Subcutaneous abdominal adipose tissue (tissue), 5 donors: Measurements from ENCODE around the gene PRC1.

Experiments used
- H3K27ac ChIP-seq: one replicate; pipeline ENCODE4 v1.7.0; 2013; ENCODE audit warnings: low read depth, mild to moderate bottlenecking, inconsistent platforms, low read length, moderate library complexity
- H3K27me3 ChIP-seq, 5 donors: one replicate each; pipeline ENCODE4 v1.7.0; 2013; ENCODE audit warnings: low read length in 5 of 5, inconsistent platforms in 1 of 5; ENCODE audit not compliant: control insufficient read depth in 5 of 5, insufficient read depth in 4 of 5
- H3K36me3 ChIP-seq, 5 donors: one replicate each; pipeline ENCODE4 v1.7.0; 2013; ENCODE audit warnings: low read length in 5 of 5; ENCODE audit not compliant: control insufficient read depth in 5 of 5, insufficient read depth in 5 of 5
- H3K4me1 ChIP-seq, 5 donors: one replicate each; pipeline ENCODE4 v1.7.0; 2013; ENCODE audit warnings: low read length in 5 of 5, mild to moderate bottlenecking in 3 of 5, moderate library complexity in 1 of 5; ENCODE audit not compliant: control insufficient read depth in 5 of 5, insufficient read depth in 5 of 5
- H3K4me3 ChIP-seq, 5 donors: one replicate each; pipeline ENCODE4 v1.7.0; 2013; ENCODE audit warnings: low read length in 5 of 5, low read depth in 1 of 5
- H3K9ac ChIP-seq, 5 donors: one replicate each; pipeline ENCODE4 v1.7.0; 2013; ENCODE audit warnings: low read length in 5 of 5, mild to moderate bottlenecking in 4 of 5, moderate library complexity in 3 of 5
- H3K9me3 ChIP-seq, 5 donors: one replicate each; pipeline ENCODE4 v1.7.0; 2013; ENCODE audit warnings: low read length in 5 of 5; ENCODE audit not compliant: control insufficient read depth in 5 of 5
- donor health status: healthy.
- donor health status: healthy.
- donor health status: healthy.
- donor health status: healthy.
- donor health status: healthy.

The PRC1 gene

DNA sequence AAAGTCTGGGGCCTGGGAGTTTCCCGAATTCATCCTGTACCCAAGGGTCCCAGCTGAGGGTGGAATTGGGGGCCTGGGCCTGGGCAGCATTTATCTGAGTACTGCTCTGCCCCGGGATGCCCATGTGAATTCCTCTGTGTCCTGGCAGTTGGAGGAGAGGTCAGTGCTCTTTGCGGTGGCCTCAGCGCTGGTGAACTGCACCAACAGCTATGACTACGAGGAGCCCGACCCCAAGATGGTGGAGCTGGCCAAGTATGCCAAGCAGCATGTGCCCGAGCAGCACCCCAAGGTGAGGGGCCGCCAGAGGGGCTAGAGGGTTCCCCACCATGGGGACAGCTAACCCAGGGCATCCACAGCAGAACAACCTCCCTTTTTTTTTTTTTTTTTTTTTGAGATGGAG is 45.8 kb downstream of the PRC1 start:
- H3K4me3 ChIP-seq: no peak overlapping the region
- H3K36me3 ChIP-seq: peaks cover 0 to 92% (median 86%) of the 10 kb centered on the region in 5 donors
- H3K9ac ChIP-seq: peak overlapping the region in 1 of 5 donors; percentile 35

DNA sequence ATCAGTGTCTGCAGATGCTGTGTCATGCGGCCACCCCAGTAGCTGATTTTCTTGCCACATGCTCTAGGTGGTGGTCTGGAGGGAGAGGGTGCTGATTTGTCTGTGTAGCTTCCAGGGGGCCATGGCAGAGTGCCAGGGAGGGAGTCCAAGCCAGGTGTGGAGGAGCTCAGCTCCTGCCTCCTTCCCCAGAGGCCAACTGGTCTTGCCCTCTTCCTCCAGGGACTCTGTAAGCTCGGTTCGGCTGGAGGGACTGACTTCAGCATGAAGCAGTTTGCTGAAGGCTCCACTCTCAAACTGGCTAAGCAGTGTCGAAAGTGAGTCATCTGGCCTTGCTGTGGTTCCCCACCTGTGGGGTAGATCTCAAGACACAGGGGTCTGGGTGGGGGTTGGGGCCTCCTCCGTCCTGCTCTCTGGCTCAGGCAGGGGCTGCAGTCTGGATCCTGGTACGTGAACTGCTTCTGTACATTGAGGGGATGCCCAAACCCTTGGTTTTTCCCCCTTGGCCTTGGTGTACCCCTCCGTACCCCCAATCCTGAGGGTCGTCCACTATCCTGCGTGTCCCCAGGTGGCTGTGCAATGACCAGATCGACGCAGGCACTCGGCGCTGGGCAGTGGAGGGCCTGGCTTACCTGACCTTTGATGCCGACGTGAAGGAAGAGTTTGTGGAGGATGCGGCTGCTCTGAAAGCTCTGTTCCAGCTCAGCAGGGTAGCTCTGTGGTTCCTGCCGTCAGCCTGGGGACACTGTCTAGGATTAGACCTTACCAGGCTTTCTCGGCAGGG is 46.6 kb downstream of the PRC1 start:
- H3K36me3 ChIP-seq: peaks cover 0 to 92% (median 86%) of the 10 kb centered on the region in 5 donors
- no peak overlapping the region for H3K4me3 ChIP-seq
- no peaks in the 10 kb centered on the region for H3K4me1 ChIP-seq
- no peaks in the 10 kb centered on the region for H3K27me3 ChIP-seq
- H3K9ac ChIP-seq: peak overlapping the region in 1 of 5 donors; percentile 35
- no peak overlapping the region for H3K27ac ChIP-seq
- H3K9me3 ChIP-seq: no peaks in the 10 kb centered on the region

More for the DNA sequence above, 45.8 kb downstream of the PRC1 start:
- Histone ChIP-seq H3K27me3 (no peaks in the 10 kb centered on the region), H3K4me1 (no peaks in the 10 kb centered on the region), H3K9me3 (no peaks in the 10 kb centered on the region), H3K27ac (no peak overlapping the region)

DNA sequence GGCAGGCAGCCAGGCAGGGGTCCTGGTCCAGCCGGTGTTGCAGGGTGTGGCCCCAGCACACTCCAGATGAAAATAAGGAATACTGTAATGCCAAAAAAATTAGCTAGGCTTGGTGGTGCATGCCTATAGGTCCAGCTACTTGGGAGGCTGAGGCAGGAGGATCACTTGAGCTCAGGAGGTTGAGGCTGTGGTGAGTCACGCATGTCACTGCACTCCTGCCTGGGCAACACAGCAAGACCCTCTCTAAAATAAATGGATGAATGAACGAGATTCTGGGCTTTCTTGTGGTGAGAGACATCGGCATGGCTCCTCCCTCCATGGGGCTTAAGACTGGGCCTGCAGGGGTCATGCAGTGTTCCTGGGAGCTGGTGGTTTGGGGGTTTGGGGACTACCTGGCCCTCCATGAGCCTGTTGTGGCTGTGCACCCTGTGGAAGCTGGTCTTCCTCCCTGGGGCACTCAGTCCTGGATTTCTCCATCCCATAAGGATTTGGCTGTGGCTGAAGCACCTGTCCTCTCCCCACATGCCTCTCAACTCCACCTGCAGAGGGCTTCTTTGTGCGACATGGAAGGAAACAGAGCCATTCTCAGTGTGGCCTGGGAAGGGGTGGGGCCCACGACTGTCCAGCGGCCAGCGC is 47.3 kb downstream of the PRC1 start:
- Histone ChIP-seq H3K27ac (no peak overlapping the region), H3K9me3 (no peaks in the 10 kb centered on the region), H3K27me3 (no peaks in the 10 kb centered on the region), H3K4me3 (no peak overlapping the region), H3K9ac (no peak overlapping the region), H3K4me1 (no peaks in the 10 kb centered on the region), H3K36me3 (peaks cover 0 to 92% (median 88%) of the 10 kb centered on the region in 5 donors)

DNA sequence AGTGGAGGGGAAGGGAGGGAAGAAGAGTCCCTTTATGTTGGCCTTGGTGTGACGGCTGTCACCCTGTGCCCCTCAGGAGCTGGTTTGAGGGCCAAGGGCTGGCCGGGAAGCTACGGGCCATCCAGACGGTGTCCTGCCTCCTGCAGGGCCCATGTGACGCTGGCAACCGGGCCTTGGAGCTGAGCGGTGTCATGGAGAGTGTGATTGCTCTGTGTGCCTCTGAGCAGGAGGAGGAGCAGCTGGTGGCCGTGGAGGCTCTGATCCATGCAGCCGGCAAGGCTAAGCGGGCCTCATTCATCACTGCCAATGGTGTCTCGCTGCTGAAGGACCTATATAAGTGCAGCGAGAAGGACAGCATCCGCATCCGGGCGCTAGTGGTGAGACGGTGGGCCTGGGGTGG is 47.8 kb downstream of the PRC1 start:
- Histone ChIP-seq H3K9me3 (no peaks in the 10 kb centered on the region), H3K36me3 (peaks cover 0 to 90% (median 85%) of the 10 kb centered on the region in 5 donors), H3K4me1 (no peaks in the 10 kb centered on the region), H3K9ac (no peak overlapping the region), H3K27ac (no peak overlapping the region), H3K27me3 (no peaks in the 10 kb centered on the region), H3K4me3 (no peak overlapping the region)

- no peaks in the 10 kb centered on the region for H3K9me3 ChIP-seq
- no peaks in the 10 kb centered on the region for H3K4me1 ChIP-seq
- no peaks in the 10 kb centered on the region for H3K27me3 ChIP-seq
- H3K36me3 ChIP-seq: peaks cover 0 to 90% (median 85%) of the 10 kb centered on the region in 5 donors
- no peak overlapping the region for H3K9ac ChIP-seq
- no peak overlapping the region for H3K4me3 ChIP-seq
- no peak overlapping the region for H3K27ac ChIP-seq
Measured at GRCh38 chr15:90945091-90945490, 49.2 kb downstream of the PRC1 start.

GRCh38 chr15:90942354-90943120 is 51.8 kb downstream of the PRC1 start:
- Histone ChIP-seq H3K4me1 (no peaks in the 10 kb centered on the region), H3K36me3 (peaks cover 0 to 80% (median 76%) of the 10 kb centered on the region in 5 donors), H3K9ac (no peak overlapping the region), H3K9me3 (no peaks in the 10 kb centered on the region), H3K27me3 (no peaks in the 10 kb centered on the region), H3K4me3 (no peak overlapping the region), H3K27ac (no peak overlapping the region)

DNA sequence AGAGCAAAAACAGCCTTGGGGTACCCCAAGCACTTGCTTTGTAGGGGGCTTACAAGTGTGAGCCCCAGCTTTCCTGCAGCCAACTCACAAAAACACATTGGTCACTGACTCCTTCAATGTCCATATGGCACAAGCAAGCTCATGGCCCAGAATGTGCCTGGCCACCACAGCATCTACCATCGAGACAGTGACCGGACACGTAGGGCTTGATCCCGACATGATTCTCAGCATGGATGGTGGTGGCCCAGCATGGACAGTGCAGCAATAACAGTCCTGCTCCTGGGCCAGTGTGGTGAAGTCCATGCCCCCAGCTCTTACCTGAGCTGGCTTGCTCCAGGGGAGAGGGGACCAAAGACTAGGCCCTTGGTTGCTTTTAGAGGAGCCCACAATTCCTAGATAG is 53.3 kb downstream of the PRC1 start:
- Histone ChIP-seq H3K4me1 (peaks cover 2 to 11% (median 6%) of the 10 kb centered on the region in 5 donors), H3K9ac (no peak overlapping the region), H3K27ac (no peak overlapping the region), H3K9me3 (no peaks in the 10 kb centered on the region), H3K36me3 (peaks cover 0 to 68% (median 64%) of the 10 kb centered on the region in 5 donors), H3K4me3 (no peak overlapping the region), H3K27me3 (no peaks in the 10 kb centered on the region)

GRCh38 chr15:90939756-90940155 is 54.6 kb downstream of the PRC1 start:
- no peaks in the 10 kb centered on the region for H3K27me3 ChIP-seq
- H3K9me3 ChIP-seq: no peaks in the 10 kb centered on the region
- H3K36me3 ChIP-seq: peaks cover 0 to 62% (median 57%) of the 10 kb centered on the region in 5 donors
- peaks cover 5 to 22% (median 17%) of the 10 kb centered on the region in 5 donors for H3K4me1 ChIP-seq
- H3K4me3 ChIP-seq: no peak overlapping the region
- H3K9ac ChIP-seq: no peak overlapping the region
- H3K27ac ChIP-seq: no peak overlapping the region

DNA sequence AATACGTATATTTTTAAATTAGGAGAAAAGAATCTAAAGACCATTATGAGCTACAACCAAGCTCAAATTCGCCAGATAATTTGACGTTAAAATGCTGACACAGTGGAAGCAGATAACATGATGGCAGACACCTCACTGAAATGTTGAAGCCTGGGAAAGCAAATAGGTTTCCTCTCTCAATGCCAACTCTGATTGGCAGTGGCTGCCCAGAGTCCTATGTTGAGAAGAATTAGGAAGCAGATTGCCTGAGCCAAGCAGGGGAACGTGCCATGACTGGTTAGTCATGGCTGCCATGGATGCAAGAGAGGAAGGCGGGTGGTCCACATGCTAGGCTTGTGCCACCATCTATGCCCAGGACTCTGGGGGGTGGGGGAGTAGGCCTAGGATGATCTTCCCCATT is 56.1 kb downstream of the PRC1 start:
- Histone ChIP-seq H3K36me3 (peaks cover 0 to 48% (median 43%) of the 10 kb centered on the region in 5 donors), H3K4me3 (no peak overlapping the region), H3K9me3 (no peaks in the 10 kb centered on the region), H3K27ac (no peak overlapping the region), H3K27me3 (no peaks in the 10 kb centered on the region), H3K4me1 (peaks cover 9 to 32% (median 26%) of the 10 kb centered on the region in 5 donors), H3K9ac (no peak overlapping the region)

DNA sequence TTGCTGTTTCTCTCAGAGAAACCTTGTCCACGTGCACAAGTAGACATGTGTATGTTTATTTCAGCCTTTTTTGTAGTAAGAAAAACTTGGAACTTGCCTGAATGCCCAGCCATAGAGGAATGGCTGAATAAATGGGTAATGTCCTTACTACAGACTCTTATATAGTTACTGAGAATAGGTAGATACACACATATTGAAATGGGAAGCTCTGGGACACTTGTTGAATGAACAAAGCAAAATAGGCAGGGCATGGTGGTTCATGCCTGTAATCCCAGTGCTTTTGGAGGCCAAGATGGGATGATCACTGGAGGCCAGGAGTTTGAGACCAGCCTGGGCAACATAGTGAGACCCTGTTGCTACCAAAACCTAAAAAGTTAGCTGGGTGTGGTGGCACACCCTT is 57.5 kb downstream of the PRC1 start:
- no peak overlapping the region for H3K27ac ChIP-seq

More for the DNA sequence above, 57.5 kb downstream of the PRC1 start:
- no peaks in the 10 kb centered on the region for H3K27me3 ChIP-seq
- H3K9ac ChIP-seq: peak overlapping the region in 2 of 5 donors; percentile 68 to 76
- H3K9me3 ChIP-seq: no peaks in the 10 kb centered on the region
- peaks cover 0 to 33% (median 29%) of the 10 kb centered on the region in 5 donors for H3K36me3 ChIP-seq
- peaks cover 9 to 42% (median 33%) of the 10 kb centered on the region in 5 donors for H3K4me1 ChIP-seq
- H3K4me3 ChIP-seq: no peak overlapping the region
